Neural cell (in vitro differentiated cells): Measurements from ENCODE around the gene PLAAT5.

ENCODE experiments used
- CTCF ChIP-seq: fragments of 450-650 bp; IDR thresholded peaks from 2 replicates; pipeline ENCODE4 v1.5.1; 2014; ENCODE audit warnings: antibody characterized with exemption, mild to moderate bottlenecking, moderate library complexity; ENCODE audit not compliant: poor library complexity, severe bottlenecking
- EZH2 ChIP-seq: fragments of 200-600, 300-800 bp; shearing (Covaris generic), sonication (generic); IDR thresholded peaks from 2 replicates; pipeline ENCODE4 v1.6.1; 2014; ENCODE audit warnings: antibody characterized with exemption, low read length, borderline replicate concordance, mild to moderate bottlenecking; ENCODE audit not compliant: insufficient read depth, poor library complexity, severe bottlenecking
- MXI1 ChIP-seq: fragments of 450-650 bp; conservative IDR thresholded peaks from 2 replicates; pipeline ENCODE4 v1.6.1; 2014; ENCODE audit warnings: antibody characterized with exemption, mild to moderate bottlenecking; ENCODE audit not compliant: poor library complexity, severe bottlenecking

GRCh38 chr11:63499874-63500273 lies 8.9 kb upstream of the PLAAT5 start:
- no peak for TF ChIP-seq CTCF
- no peak for TF ChIP-seq MXI1
- TF ChIP-seq EZH2, result no peak
